IMR-90 (cell line): ENCODE data around the gene SH3RF2. TPM values are rescaled to one million over a fixed set of nuclear protein-coding genes. Genes with fewer than 3 reads are reported as not detected.

Experiments used
- ATAC-seq: fragments of 200-7000 bp; cut with Tn5 transposase; 2 replicates; pipeline ENCODE4 v1.9.1; 2020; ENCODE audit warnings: low read depth, mild to moderate bottlenecking, moderate library complexity
- BruUV-seq: library from RNA; stranded (reverse); fragments of 400-500 nt; replicated peaks from 2 replicates; lab custom pipeline; 2021; lab: Mats Ljungman, UMichigan
- CTCF ChIA-PET: fragments of 300-600 bp; formaldehyde crosslinking; extraction: SDS; loops from one replicate; lab custom pipeline; 2021; ENCODE audit warnings: antibody characterized with exemption; lab: Yijun Ruan, JAX
- POLR2A ChIA-PET: fragments of 300-600 bp; sonication (Branson Sonifier 250); formaldehyde crosslinking; loops from one replicate; lab custom pipeline; 2022; ENCODE audit warnings: antibody characterized with exemption; ENCODE audit not compliant: unreplicated experiment; lab: Charles Lee
- DNase-seq: peaks from one replicate; pipeline ENCODE4 v3.0.0; 2013
- H2AFZ ChIP-seq: replicated peaks from 2 replicates; pipeline ENCODE3; 2013; ENCODE audit warnings: low read length, mild to moderate bottlenecking; ENCODE audit not compliant: poor library complexity
- H2AK5ac ChIP-seq: 2 replicates; pipeline ENCODE4 v1.6.1; 2013; ENCODE audit warnings: low read depth, low read length, inconsistent platforms
- H2AK9ac ChIP-seq: replicated peaks from 2 replicates; pipeline ENCODE3; 2013; ENCODE audit warnings: mild to moderate bottlenecking, low read depth, low read length, moderate library complexity; ENCODE audit not compliant: poor library complexity
- H2BK120ac ChIP-seq: 2 replicates; pipeline ENCODE4 v1.6.1; 2013; ENCODE audit warnings: low read depth, low read length, inconsistent platforms
- H2BK15ac ChIP-seq: 3 replicates; pipeline ENCODE4 v1.6.1; 2013; ENCODE audit warnings: low read depth, low read length, inconsistent platforms
- H2BK20ac ChIP-seq: 2 replicates; pipeline ENCODE4 v1.6.1; 2013; ENCODE audit warnings: low read depth, mild to moderate bottlenecking, inconsistent platforms, low read length, moderate library complexity
- H2BK5ac ChIP-seq: 2 replicates; pipeline ENCODE4 v1.6.1; 2013; ENCODE audit warnings: mild to moderate bottlenecking, low read depth, low read length, inconsistent platforms; ENCODE audit not compliant: poor library complexity, severe bottlenecking
- H3K14ac ChIP-seq: replicated peaks from 2 replicates; pipeline ENCODE4 v1.6.1; 2013; ENCODE audit warnings: low read depth, low read length, inconsistent platforms
- H3K18ac ChIP-seq: 2 replicates; pipeline ENCODE4 v1.6.1; 2013; ENCODE audit warnings: low read depth, low read length, control low read depth
- H3K23ac ChIP-seq: 2 replicates; pipeline ENCODE4 v1.6.1; 2013; ENCODE audit warnings: low read depth, low read length, inconsistent platforms
- H3K27ac ChIP-seq: 2 replicates; pipeline ENCODE4 v1.5.1; 2013; ENCODE audit warnings: mild to moderate bottlenecking, control low read depth, low read length; ENCODE audit not compliant: insufficient read depth
- H3K27me3 ChIP-seq: 2 replicates; pipeline ENCODE4 v1.6.1; 2013; ENCODE audit warnings: low read length; ENCODE audit not compliant: control insufficient read depth, insufficient read depth
- H3K36me3 ChIP-seq: 2 replicates; pipeline ENCODE4 v1.6.1; 2013; ENCODE audit warnings: low read length, mixed read lengths; ENCODE audit not compliant: control insufficient read depth, insufficient read depth
- H3K4ac ChIP-seq: 2 replicates; pipeline ENCODE4 v1.6.1; 2013; ENCODE audit warnings: low read depth, low read length, inconsistent platforms
- H3K4me1 ChIP-seq: 2 replicates; pipeline ENCODE4 v1.6.1; 2013; ENCODE audit warnings: low read length, mixed read lengths; ENCODE audit not compliant: control insufficient read depth, insufficient read depth
- H3K4me2 ChIP-seq: 2 replicates; pipeline ENCODE4 v1.6.1; 2013; ENCODE audit warnings: low read depth, mild to moderate bottlenecking, control low read depth, low read length, moderate library complexity
- H3K4me3 ChIP-seq: 2 replicates; pipeline ENCODE4 v1.5.1; 2013; ENCODE audit warnings: low read depth, mild to moderate bottlenecking, control low read depth, low read length, moderate library complexity; ENCODE audit not compliant: insufficient read depth
- H3K56ac ChIP-seq: 2 replicates; pipeline ENCODE4 v1.6.1; 2013; ENCODE audit warnings: low read length, inconsistent platforms; ENCODE audit not compliant: insufficient read depth; ENCODE audit errors: extremely low read depth
- H3K79me1 ChIP-seq, 2 experiments: 2 replicates each; pipeline ENCODE4 v1.6.1; 2013; ENCODE audit warnings: low read length in 2 of 2, inconsistent platforms in 1 of 2, low read depth in 1 of 2
- H3K9ac ChIP-seq: 2 replicates; pipeline ENCODE4 v1.6.1; 2013; ENCODE audit warnings: low read depth, low read length, control low read depth
- H3K9me1 ChIP-seq: 2 replicates; pipeline ENCODE4 v1.6.1; 2013; ENCODE audit warnings: low read length, inconsistent platforms; ENCODE audit not compliant: insufficient read depth
- H3K9me3 ChIP-seq: 2 replicates; pipeline ENCODE4 v1.6.1; 2013; ENCODE audit warnings: low read length; ENCODE audit not compliant: control insufficient read depth, insufficient read depth
- H4K20me1 ChIP-seq: 2 replicates; pipeline ENCODE4 v1.6.1; 2013; ENCODE audit warnings: low read length, inconsistent platforms; ENCODE audit not compliant: insufficient read depth
- H4K5ac ChIP-seq: 2 replicates; pipeline ENCODE4 v1.6.1; 2013; ENCODE audit warnings: mild to moderate bottlenecking, low read depth, low read length, control low read depth
- H4K8ac ChIP-seq, 2 experiments: 2 replicates each; pipeline ENCODE4 v1.6.1; 2013; ENCODE audit warnings: low read depth in 2 of 2, low read length in 2 of 2, control low read depth in 1 of 2, inconsistent platforms in 1 of 2
- H4K91ac ChIP-seq: 2 replicates; pipeline ENCODE4 v1.6.1; 2013; ENCODE audit warnings: low read depth, low read length, inconsistent platforms; ENCODE audit not compliant: insufficient read depth
- BHLHE40 ChIP-seq: fragments of 150-350 bp; IDR thresholded peaks from 2 replicates; pipeline ENCODE4 v1.6.1; 2016; ENCODE audit warnings: mild to moderate bottlenecking, low read depth, low read length
- ELK1 ChIP-seq: fragments of 150-350 bp; IDR thresholded peaks from 2 replicates; pipeline ENCODE4 v1.6.1; 2016; ENCODE audit warnings: low read depth, mild to moderate bottlenecking, low read length, moderate library complexity, borderline replicate concordance
- MAZ ChIP-seq: IDR thresholded peaks from 2 replicates; pipeline ENCODE4 v1.6.1; 2012; ENCODE audit warnings: low read depth, mild to moderate bottlenecking, low read length, improper control_type of control experiment, moderate library complexity, borderline replicate concordance
- POLR2A ChIP-seq: IDR thresholded peaks from 2 replicates; pipeline ENCODE4 v1.6.1; 2012; ENCODE audit warnings: mild to moderate bottlenecking, low read depth, low read length
- RCOR1 ChIP-seq: IDR thresholded peaks from 2 replicates; pipeline ENCODE4 v1.6.1; 2012; ENCODE audit warnings: mild to moderate bottlenecking, low read length, improper control_type of control experiment; ENCODE audit not compliant: insufficient replicate concordance
- RFX5 ChIP-seq: IDR thresholded peaks from 2 replicates; pipeline ENCODE4 v1.8.0; 2012; ENCODE audit warnings: low read depth, mild to moderate bottlenecking, low read length, moderate library complexity
- WGBS, 2 experiments: methylation state at CpG; one replicate each; pipeline versions ENCODE4 v1.1.5 to v1.1.7; 2013; ENCODE audit warnings: missing lambda C conversion rate in 2 of 2; ENCODE audit not compliant: insufficient read length in 1 of 2; ENCODE audit errors: extremely low coverage in 2 of 2; 5-methylcytosine and 5-hydroxymethylcytosine counted together
- dilution Hi-C: fragments of 300-500 bp; cut with HindIII; formaldehyde crosslinking; loops from one replicate; pipeline ENCODE4 v1.14.3; 2018; ENCODE audit warnings: low sequenced_read_pairs; ENCODE audit not compliant: unreplicated experiment
- in situ Hi-C: fragments of 300-500 bp; cut with MboI; formaldehyde crosslinking; loops from 3 replicates; pipeline ENCODE4 v1.14.3; 2019; ENCODE audit warnings: low sequenced_read_pairs, inconsistent platforms, mixed read lengths
- intact Hi-C: fragments of 100-400 bp; cut with micrococcal nuclease; formaldehyde crosslinking; loops from 2 replicates; pipeline ENCODE4 v1.10.0; 2022
- polyA plus RNA-seq, 3 experiments: library from polyadenylated mRNA; depleted of rRNA; stranded (reverse); fragments of >200 nt; gene quantifications; 2 replicates each; pipeline ENCODE4 v1.2.3, GENCODE V29; 2012; ENCODE audit warnings: low replicate concordance in 1 of 3
- total RNA-seq: library from RNA; depleted of rRNA; stranded (reverse); fragments of >200 nt; gene quantifications from 2 replicates; pipeline ENCODE4 v1.2.3, GENCODE V29; 2012

The SH3RF2 gene
- total and polyA plus RNA-seq, 2 of the 4 experiments (the other 2 are of a cell fraction): 1.3 to 1.7 TPM

DNA sequence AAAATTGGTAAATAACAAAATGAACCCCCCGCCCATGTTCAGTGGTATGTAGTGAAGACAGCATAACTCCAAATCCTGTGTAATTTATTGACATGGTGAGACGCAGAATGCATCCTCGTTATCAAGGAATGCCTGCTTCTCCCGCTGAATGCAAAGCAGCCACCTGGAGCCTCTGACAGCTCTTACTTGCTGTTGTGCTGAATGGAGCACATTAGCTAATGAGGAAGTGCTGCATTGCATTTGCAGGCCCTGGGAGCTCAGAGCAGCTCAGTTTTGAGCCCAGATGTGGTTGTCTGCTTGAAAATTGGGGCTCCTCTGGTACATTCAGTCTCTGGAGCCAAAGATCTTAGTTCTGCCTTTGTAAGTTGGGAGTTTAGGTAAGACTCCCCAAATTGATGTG, 140.1 kb downstream of the SH3RF2 start:
- no peak for ATAC-seq
- Histone ChIP-seq H3K27ac (no peak overlapping the region), H2BK5ac (no peak overlapping the region), H3K9ac (no peak overlapping the region), H3K23ac (no peak overlapping the region), H2BK15ac (no peak overlapping the region), H3K56ac (no peak overlapping the region), H4K5ac (no peak overlapping the region), H2BK120ac (no peak overlapping the region), H3K4ac (no peak overlapping the region), H3K9me1 (no peaks in the 10 kb centered on the region), H3K4me1 (no peaks in the 10 kb centered on the region), H3K27me3 (peaks cover 15% of the 10 kb centered on the region), H3K79me1 (no peaks in the 10 kb centered on the region), H2AK9ac (no peak overlapping the region), H4K20me1 (no peaks in the 10 kb centered on the region), H3K18ac (no peak overlapping the region), H3K36me3 (no peaks in the 10 kb centered on the region), H2AFZ (peak overlapping the region; percentile 19), H3K9me3 (no peaks in the 10 kb centered on the region), H3K4me3 (no peak overlapping the region), H3K4me2 (no peak overlapping the region), H2AK5ac (no peak overlapping the region), H4K91ac (no peak overlapping the region), H3K14ac (no peak overlapping the region), H4K8ac (no peak overlapping the region), H2BK20ac (no peak overlapping the region)
- BruUV-seq: no TSS peak
- no peak for TF ChIP-seq POLR2A
- TF ChIP-seq RCOR1: no peak
- TF ChIP-seq BHLHE40: no peak
- no peak for TF ChIP-seq MAZ
- no peak for TF ChIP-seq RFX5
- no peak for TF ChIP-seq ELK1
- POLR2A ChIA-PET: no interaction called here
- WGBS, 2 experiments: 60% methylated on average over 1 of the region's 4 CpGs; no CpG with 5 or more reads in 1 of the 2 experiments
- DNase-seq: no peak
- in situ Hi-C loops: no loop called here
- intact Hi-C loops: no loop called here
- CTCF ChIA-PET: no interaction called here
- dilution Hi-C loops: no loop called here
